K562 (cell line): ENCODE data around the gene CTPS2. TPM values are rescaled to one million over a fixed set of nuclear protein-coding genes. Genes with fewer than 3 reads are reported as not detected.

ENCODE experiments used
- BRD9 ChIP-seq: fragments of 450-650 bp; IDR thresholded peaks from 2 replicates; pipeline ENCODE4 v1.6.1; 2018; ENCODE audit warnings: low read depth; ENCODE audit not compliant: partially characterized antibody
- C11orf30 ChIP-seq: fragments of 450-650 bp; IDR thresholded peaks from 2 replicates; pipeline ENCODE4 v1.6.1; 2016; ENCODE audit warnings: low read depth, mild to moderate bottlenecking
- GATAD2B ChIP-seq: fragments of 450-650 bp; IDR thresholded peaks from 2 replicates; pipeline ENCODE4 v1.6.1; 2017; ENCODE audit warnings: mild to moderate bottlenecking, borderline replicate concordance
- HMGN3 ChIP-seq: IDR thresholded peaks from 2 replicates; pipeline ENCODE4 v1.6.1; 2011; ENCODE audit warnings: borderline replicate concordance, low read depth, mild to moderate bottlenecking, mixed read lengths, low read length; ENCODE audit not compliant: insufficient read length; ENCODE audit errors: extremely low read depth
- MAFG ChIP-seq: fragments of 450-650 bp; conservative IDR thresholded peaks from 2 replicates; pipeline ENCODE4 v1.6.1; 2016; ENCODE audit warnings: missing genetic modification characterization, missing compliant biosample characterization
- SMARCA4 ChIP-seq: fragments of 450-650 bp; IDR thresholded peaks from 2 replicates; pipeline ENCODE4 v1.6.1; 2016
- SMARCA5 ChIP-seq: fragments of 450-650 bp; IDR thresholded peaks from 2 replicates; pipeline ENCODE4 v1.6.1; 2016
- ZBTB8A ChIP-seq: fragments of 450-650 bp; IDR thresholded peaks from 2 replicates; pipeline ENCODE4 v1.6.1; 2018; ENCODE audit warnings: mild to moderate bottlenecking, moderate library complexity; ENCODE audit not compliant: partially characterized antibody
- ZNF324 ChIP-seq: fragments of 250-450 bp; sonication (Bioruptor Pico); IDR thresholded peaks from 2 replicates; pipeline ENCODE4 v1.4.0; 2020; ENCODE audit warnings: mild to moderate bottlenecking
- ZNF75A ChIP-seq: fragments of 450-650 bp; formaldehyde crosslinking; IDR thresholded peaks from 2 replicates; pipeline ENCODE4 v1.4.0; 2020; ENCODE audit warnings: mild to moderate bottlenecking
- polyA plus RNA-seq, 8 experiments: library from polyadenylated mRNA; depleted of rRNA in 4 of 8; stranded (reverse) in 5 of 8; unstranded in 3 of 8; fragments of >200 nt; fragmentation: Nextera tagmentation in 2 of 8; fragmentation: Illumina TruSeq in 1 of 8; extraction: Ambion mirVana in 2 of 8; extraction: Trizol in 1 of 8; gene quantifications; 2 replicates each; pipeline versions ENCODE4 v1.2.1 to v1.2.3, GENCODE V29; 2011 to 2014; ENCODE audit warnings: inconsistent platforms in 1 of 8, missing spikeins in 1 of 8
- total RNA-seq, 7 experiments: library from RNA; depleted of rRNA in 6 of 7; stranded (reverse); fragments of >200 nt in 6 of 7; fragmentation: Illumina TruSeq in 2 of 7; extraction: Trizol in 2 of 7; gene quantifications; 2 replicates each; pipeline versions ENCODE4 v1.2.1 to v1.2.3, GENCODE V29; 2011 to 2021; ENCODE audit warnings: low replicate concordance in 1 of 7
- TF ChIP-seq, protein P1 (sequence below): fragments of 250-450 bp; sonication (Bioruptor Pico); IDR thresholded peaks from 2 replicates; pipeline ENCODE4 v1.8.0; 2021; ENCODE audit warnings: borderline replicate concordance, mild to moderate bottlenecking, moderate library complexity; ENCODE audit not compliant: poor library complexity, severe bottlenecking
- TF ChIP-seq, protein P2 (sequence below): fragments of 250-450 bp; sonication (Bioruptor Pico); IDR thresholded peaks from 2 replicates; pipeline ENCODE4 v1.4.0; 2020
- TF ChIP-seq, protein P3 (sequence below): fragments of 250-450 bp; sonication (Bioruptor Pico); IDR thresholded peaks from 2 replicates; pipeline ENCODE4 v1.4.0; 2020; ENCODE audit warnings: mild to moderate bottlenecking

The CTPS2 gene
- total and polyA plus RNA-seq, 9 of the 15 experiments (the other 6 are each of a cell fraction or from before 2014, with no cell fraction given), result 5.4 to 19.5 (median 14.1) TPM

DNA sequence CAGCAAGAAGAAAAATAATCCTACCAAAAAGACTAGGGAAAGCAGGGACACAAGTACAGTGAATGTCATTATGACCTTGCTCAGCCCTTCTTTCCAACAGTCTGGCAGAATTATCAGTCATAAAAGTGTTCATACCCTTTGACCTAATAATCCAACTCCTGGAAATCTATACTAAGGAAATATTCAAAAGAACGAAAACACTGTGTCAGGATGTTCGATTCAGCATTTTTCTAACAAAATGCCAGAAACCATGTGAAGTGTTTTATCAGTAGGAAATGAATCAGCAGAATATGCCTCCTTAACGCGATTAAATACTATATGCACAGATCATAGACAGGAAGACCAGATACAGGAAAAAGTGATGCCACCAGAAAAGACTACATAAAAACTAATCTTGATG is 78.7 kb downstream of the CTPS2 start (continued):
- no peak for TF ChIP-seq BRD9
- no peak for TF ChIP-seq ZBTB8A
- TF ChIP-seq, protein P1, sequence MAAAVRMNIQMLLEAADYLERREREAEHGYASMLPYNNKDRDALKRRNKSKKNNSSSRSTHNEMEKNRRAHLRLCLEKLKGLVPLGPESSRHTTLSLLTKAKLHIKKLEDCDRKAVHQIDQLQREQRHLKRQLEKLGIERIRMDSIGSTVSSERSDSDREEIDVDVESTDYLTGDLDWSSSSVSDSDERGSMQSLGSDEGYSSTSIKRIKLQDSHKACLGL, result no peak
- TF ChIP-seq ZNF324 (CRISPR knock-in tag), result no peak
- TF ChIP-seq ZNF75A (CRISPR knock-in tag), result no peak
- TF ChIP-seq SMARCA4, result peak; percentile 86
- peak; percentile 94 for TF ChIP-seq MAFG (tag)
- TF ChIP-seq, protein P2, sequence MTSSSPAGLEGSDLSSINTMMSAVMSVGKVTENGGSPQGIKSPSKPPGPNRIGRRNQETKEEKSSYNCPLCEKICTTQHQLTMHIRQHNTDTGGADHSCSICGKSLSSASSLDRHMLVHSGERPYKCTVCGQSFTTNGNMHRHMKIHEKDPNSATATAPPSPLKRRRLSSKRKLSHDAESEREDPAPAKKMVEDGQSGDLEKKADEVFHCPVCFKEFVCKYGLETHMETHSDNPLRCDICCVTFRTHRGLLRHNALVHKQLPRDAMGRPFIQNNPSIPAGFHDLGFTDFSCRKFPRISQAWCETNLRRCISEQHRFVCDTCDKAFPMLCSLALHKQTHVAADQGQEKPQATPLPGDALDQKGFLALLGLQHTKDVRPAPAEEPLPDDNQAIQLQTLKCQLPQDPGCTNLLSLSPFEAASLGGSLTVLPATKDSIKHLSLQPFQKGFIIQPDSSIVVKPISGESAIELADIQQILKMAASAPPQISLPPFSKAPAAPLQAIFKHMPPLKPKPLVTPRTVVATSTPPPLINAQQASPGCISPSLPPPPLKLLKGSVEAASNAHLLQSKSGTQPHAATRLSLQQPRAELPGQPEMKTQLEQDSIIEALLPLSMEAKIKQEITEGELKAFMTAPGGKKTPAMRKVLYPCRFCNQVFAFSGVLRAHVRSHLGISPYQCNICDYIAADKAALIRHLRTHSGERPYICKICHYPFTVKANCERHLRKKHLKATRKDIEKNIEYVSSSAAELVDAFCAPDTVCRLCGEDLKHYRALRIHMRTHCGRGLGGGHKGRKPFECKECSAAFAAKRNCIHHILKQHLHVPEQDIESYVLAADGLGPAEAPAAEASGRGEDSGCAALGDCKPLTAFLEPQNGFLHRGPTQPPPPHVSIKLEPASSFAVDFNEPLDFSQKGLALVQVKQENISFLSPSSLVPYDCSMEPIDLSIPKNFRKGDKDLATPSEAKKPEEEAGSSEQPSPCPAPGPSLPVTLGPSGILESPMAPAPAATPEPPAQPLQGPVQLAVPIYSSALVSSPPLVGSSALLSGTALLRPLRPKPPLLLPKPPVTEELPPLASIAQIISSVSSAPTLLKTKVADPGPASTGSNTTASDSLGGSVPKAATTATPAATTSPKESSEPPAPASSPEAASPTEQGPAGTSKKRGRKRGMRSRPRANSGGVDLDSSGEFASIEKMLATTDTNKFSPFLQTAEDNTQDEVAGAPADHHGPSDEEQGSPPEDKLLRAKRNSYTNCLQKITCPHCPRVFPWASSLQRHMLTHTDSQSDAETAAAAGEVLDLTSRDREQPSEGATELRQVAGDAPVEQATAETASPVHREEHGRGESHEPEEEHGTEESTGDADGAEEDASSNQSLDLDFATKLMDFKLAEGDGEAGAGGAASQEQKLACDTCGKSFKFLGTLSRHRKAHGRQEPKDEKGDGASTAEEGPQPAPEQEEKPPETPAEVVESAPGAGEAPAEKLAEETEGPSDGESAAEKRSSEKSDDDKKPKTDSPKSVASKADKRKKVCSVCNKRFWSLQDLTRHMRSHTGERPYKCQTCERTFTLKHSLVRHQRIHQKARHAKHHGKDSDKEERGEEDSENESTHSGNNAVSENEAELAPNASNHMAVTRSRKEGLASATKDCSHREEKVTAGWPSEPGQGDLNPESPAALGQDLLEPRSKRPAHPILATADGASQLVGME (CRISPR knock-in tag), result no peak
- no peak for TF ChIP-seq HMGN3
- TF ChIP-seq GATAD2B, result 0 out of 2 replicates have a peak, but pooled peaks have one; percentile 39
- no peak for TF ChIP-seq SMARCA5
- TF ChIP-seq C11orf30, result peak; percentile 95
- TF ChIP-seq, protein P3, sequence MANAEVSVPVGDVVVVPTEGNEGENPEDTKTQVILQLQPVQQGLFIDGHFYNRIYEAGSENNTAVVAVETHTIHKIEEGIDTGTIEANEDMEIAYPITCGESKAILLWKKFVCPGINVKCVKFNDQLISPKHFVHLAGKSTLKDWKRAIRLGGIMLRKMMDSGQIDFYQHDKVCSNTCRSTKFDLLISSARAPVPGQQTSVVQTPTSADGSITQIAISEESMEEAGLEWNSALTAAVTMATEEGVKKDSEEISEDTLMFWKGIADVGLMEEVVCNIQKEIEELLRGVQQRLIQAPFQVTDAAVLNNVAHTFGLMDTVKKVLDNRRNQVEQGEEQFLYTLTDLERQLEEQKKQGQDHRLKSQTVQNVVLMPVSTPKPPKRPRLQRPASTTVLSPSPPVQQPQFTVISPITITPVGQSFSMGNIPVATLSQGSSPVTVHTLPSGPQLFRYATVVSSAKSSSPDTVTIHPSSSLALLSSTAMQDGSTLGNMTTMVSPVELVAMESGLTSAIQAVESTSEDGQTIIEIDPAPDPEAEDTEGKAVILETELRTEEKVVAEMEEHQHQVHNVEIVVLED (CRISPR knock-in tag), result no peak
